ENCODE results near the gene FKBP14. TPM values are rescaled to one million over a fixed set of nuclear protein-coding genes. Genes with fewer than 3 reads are reported as not detected.
A peak's percentile ranks its signal among the peaks of the same experiment; 100 is the strongest.

Gene FKBP14
- total RNA-seq, 2 donors from 2014 or later: 9.6 to 22.7 TPM

GRCh38 chr7:29993140-29993539 is 33.4 kb downstream of the FKBP14 start:
- DNase-seq: no peak
- H3K9me3 ChIP-seq: no peaks in the 10 kb centered on the region
- 88 to 89% methylated on average over 4 of the region's 4 CpGs for WGBS, 2 donors
- H3K4me1 ChIP-seq: peaks cover 12% of the 10 kb centered on the region
- TF ChIP-seq CTCF (IDR thresholded peaks at IDR 0.05): no peak
- TF ChIP-seq POLR2A (IDR thresholded peaks at IDR 0.05): no peak
- H3K36me3 ChIP-seq (replicated peaks in 1 of 2; ENCODE audit: insufficient read depth in 1 of 2, low read depth in 2 of 2): no peaks in the 10 kb centered on the region
- no peak for ATAC-seq
- no peak overlapping the region for H3K4me3 ChIP-seq
- no peak overlapping the region for H3K27ac ChIP-seq
- intact Hi-C loops (cut with DNase I): no loop called here
- no peaks in the 10 kb centered on the region for H3K27me3 ChIP-seq

- ATAC-seq: no peak
- 98 to 99% methylated on average over 5 of the region's 5 CpGs for WGBS, 2 donors
- TF ChIP-seq CTCF (IDR thresholded peaks at IDR 0.05): no peak
- no peak for TF ChIP-seq POLR2A (IDR thresholded peaks at IDR 0.05)
Measured at GRCh38 chr7:29991937-29992336, 34.6 kb downstream of the FKBP14 start.

GRCh38 chr7:29990931-29991330 is 35.6 kb downstream of the FKBP14 start:
- H3K9me3 ChIP-seq: no peaks in the 10 kb centered on the region
- H3K4me3 ChIP-seq: no peak overlapping the region
- ATAC-seq: no peak
- peaks cover 26% of the 10 kb centered on the region for H3K4me1 ChIP-seq
- DNase-seq: no peak
- H3K27me3 ChIP-seq: no peaks in the 10 kb centered on the region
- TF ChIP-seq CTCF (IDR thresholded peaks at IDR 0.05) (no peak), POLR2A (IDR thresholded peaks at IDR 0.05) (no peak)
- WGBS, 2 donors: 65 to 72% methylated on average over 4 of the region's 4 CpGs
- intact Hi-C loops (cut with DNase I): no loop called here
- no peaks in the 10 kb centered on the region for H3K36me3 ChIP-seq (replicated peaks in 1 of 2; ENCODE audit: insufficient read depth in 1 of 2, low read depth in 2 of 2)
- no peak overlapping the region for H3K27ac ChIP-seq

More at GRCh38 chr7:29991937-29992336, 34.6 kb downstream of the FKBP14 start:
- DNase-seq: no peak
- Histone ChIP-seq H3K27ac (no peak overlapping the region), H3K27me3 (no peaks in the 10 kb centered on the region), H3K4me3 (no peak overlapping the region), H3K4me1 (peaks cover 24% of the 10 kb centered on the region), H3K36me3 (replicated peaks in 1 of 2; ENCODE audit: insufficient read depth in 1 of 2, low read depth in 2 of 2) (no peaks in the 10 kb centered on the region), H3K9me3 (no peaks in the 10 kb centered on the region)
- intact Hi-C loops (cut with DNase I): no loop called here

- ATAC-seq (peak; percentile 57), DNase-seq (peak; percentile 36 to 70 (median 50))
- Histone ChIP-seq H3K27ac (peak within 1 kb of the TSS; percentile 88 to 93 (median 92)), H3K4me1 (peaks cover 26% of the 10 kb centered on the region), H3K36me3 (replicated peaks in 1 of 2; ENCODE audit: insufficient read depth in 1 of 2, low read depth in 2 of 2) (no peaks in the 10 kb centered on the region), H3K9me3 (no peaks in the 10 kb centered on the region), H3K4me3 (peak within 1 kb of the TSS; percentile 60 to 64), H3K27me3 (no peaks in the 10 kb centered on the region)
- intact Hi-C loops (cut with DNase I): no loop called here
- TF ChIP-seq POLR2A (IDR thresholded peaks at IDR 0.05): peak; percentile 46 to 65 (median 62)
- peak in 2 of 7 experiments; percentile 20 to 23 for TF ChIP-seq CTCF (IDR thresholded peaks at IDR 0.05)
- WGBS, 2 donors: 0% methylated on average over 1 to 69 of the region's 79 CpGs
Measured at GRCh38 chr7:29989257-29989995, 37.1 kb downstream of the FKBP14 start, which contains the start of gene SCRN1. Gene SCRN1 (minus strand): TSS chr7:29989801. CDS start chr7:29969067, 20,734 bp downstream.

All from body of pancreas (tissue), 4 donors.